GM21529 (cell line): ENCODE results near the gene AFF3.
"Not testable (repeated sequence)": the region's sequence is repeated elsewhere in the genome, so short reads cannot be mapped to it uniquely, and the experiment has no call there.

ENCODE experiments used
- ATAC-seq: cut with Tn5 transposase; IDR thresholded peaks from one replicate; pipeline ENCODE4 v1.9.1; 2021; ENCODE audit not compliant: unreplicated experiment

The AFF3 gene

DNA sequence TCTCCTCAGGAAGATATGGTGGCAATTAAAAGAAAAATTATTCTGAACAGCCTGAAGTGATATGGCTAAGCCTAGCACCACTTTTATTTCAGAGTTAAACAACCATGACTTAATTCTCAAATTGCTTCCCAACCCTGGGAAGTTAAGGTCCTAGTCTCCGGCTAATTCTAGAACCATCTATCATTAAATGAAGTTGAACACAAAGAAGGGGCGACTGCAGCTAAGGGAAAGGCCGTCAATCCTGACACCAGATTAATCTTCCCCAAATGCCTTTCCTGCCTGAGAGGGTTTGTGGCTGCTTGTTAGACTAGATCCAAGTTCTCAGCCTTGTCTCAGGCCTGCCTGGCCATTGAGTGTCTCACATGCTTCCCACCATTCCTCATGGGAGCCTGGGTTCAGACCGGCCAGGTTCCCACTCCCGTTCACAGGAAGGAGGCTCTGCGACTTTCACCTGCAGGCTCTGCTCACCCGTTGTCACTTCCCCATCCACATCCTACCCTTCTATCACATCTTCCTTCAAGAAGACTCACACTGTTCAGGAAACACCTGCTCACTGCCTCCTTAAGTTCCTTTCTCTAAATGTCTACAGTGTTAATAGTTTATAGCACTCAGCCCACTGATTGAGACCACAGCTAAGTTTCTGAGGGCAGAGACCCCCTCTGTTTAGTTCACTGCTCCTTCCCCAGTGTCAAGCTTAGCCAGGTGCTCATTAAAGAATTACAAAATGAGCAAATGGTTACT is 369.6 kb downstream of the AFF3 start:
- no peak for ATAC-seq

DNA sequence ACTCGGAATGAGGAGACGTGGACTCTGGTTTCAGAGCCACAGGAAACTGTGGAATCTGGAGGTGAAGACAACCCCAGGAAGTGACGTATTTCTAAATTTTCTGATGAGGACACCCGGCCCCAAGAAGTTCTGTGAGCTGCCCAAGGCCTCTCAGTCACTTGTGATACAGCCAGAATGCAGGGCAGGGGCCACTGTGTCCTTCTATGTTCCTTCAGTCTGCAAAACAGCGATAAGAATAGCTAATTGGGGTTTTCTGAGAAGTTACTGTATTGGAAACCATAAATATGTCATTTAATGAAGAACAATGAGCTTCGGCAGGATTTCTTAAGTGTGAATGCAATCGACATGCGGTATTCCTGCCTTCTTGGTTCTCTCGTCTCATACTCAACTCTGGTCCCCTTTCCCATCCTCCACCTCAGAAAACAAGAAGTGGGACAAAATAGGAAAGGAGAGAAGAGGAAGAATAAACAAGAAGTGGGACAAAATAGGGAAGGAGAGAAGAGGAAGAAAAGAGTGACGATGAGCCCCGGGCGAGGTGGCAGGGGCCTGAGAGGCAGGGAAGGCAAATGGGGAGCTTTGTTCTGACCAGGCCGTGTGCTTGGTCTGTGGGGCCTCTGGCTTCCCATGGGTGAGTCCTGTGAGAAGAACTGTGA is 370.6 kb downstream of the AFF3 start:
- no peak for ATAC-seq

DNA sequence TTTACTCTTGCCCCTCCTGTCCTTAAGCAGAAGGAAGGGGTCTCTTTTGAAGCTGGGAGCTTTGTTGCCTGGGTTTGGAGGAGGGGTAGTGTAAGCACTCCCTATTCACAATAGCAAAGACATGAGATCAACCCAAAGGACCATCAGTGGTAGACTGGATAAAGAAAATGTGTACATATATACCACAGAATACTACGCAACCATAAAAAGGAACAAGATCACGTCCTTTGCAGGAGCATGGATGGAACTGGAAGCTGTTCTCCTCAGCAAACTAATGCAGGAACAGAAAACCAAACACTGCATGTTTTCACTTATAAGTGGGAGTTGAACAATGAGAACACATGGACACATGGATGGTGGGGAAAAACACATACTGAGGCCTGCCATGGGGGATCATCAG is 371.5 kb downstream of the AFF3 start:
- no peak for ATAC-seq

DNA sequence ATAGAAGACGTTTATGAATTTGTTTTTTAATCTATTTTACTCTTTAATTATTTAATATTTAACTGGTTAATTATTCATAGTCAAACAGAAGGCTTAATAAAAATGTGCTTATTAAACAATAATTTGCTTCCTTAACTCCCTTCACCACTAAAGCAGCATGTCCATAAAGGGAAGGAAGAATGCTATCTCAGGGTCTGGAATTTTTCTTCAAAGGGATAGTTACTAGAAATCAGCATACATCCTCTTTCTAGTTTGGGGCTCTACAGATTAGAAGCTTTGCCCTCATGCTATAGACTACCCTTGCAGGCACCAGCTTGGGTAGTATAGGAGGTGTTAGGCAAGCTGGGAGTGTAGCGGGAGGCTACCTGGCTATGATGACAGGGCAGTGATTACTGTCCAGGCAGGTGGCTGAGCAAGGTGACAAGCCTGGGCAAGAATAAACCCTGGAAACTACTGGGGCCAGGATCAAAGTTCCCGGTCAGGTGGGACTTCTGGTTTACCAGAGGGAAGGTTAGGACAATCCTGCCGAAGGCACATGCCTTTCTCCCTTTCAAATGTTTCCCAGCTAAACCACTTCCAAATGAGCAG is 376.6 kb downstream of the AFF3 start:
- ATAC-seq = no peak

DNA sequence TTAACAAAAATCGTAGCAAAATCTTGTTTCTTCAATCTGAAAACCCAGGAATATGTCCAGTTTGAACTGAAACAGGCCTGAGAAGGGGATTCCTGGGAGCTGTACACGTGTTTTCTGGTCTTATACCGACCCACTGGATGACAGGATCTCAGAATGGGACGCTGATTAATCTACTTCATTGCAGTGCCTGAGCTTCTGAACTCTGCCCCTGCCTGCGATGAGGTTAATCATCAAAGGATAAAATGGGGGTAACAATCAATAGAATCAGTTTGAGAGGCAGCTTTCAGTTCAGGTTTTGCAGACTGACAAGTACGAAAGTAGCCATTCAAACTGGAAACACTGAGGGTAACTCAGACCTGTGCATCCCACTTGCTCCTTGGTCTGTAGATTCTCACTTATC is 378.6 kb downstream of the AFF3 start:
- no peak for ATAC-seq

DNA sequence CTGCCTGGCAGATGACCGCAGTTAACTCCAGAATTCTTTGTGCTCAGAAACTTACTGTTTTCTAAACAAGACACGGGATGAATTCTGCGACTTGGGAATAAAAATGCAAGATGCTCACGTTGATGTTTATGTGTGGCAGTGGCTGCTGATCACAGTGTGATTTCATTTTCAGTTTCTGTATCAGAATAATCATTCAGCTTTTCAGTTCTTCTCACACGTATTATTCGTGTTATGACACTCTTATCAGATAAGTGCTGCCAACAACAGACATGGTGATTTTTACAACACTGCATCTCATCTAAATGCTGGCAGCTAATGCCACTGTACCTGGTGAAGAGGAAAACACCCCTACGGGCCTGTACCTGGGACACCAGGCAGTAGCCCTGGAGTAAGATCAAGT is 379.7 kb downstream of the AFF3 start:
- no peak for ATAC-seq

DNA sequence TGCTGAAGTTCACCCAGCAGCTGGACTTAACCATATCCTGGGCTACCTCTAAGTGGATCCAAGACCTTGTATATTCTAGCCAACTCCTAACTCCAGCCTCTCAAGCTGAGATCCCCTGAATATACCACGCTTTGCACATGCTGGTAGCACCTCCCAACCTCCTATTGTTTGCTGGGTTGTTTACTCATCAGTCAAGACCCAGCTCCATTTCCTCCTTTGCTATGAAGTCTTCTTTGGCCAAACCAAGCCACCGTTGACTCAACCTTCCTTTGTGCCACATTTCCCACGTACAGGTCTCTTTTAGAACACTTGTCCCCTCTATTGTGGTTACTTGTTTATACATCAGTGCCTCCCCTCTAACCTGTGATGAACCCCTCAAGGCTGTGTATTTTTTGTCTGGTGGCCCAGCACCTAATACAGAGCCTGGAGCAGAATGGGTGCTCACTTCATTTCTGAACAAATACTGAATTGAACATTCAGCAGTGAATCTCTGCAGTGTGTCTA is 384.7 kb downstream of the AFF3 start:
- no peak for ATAC-seq

DNA sequence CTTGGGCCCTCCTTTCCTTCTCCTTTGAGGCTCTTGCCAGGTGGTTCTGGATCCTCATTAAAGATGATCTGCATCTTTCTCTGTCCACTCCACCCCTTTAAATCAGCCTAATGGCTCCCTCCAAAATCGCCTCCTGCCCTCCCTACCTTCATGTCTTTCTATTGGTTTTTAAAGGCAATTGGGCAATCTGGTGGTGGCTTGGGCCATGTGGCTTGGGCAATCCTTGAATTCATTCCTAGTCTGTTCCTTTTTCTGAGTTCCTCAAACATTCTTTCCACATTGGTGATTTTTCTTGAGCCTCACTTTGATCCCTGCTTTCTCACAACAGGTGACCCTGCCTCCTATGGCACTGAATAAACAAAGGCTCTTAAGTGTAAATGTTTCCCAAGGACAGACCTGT is 386.3 kb downstream of the AFF3 start:
- ATAC-seq = no peak

DNA sequence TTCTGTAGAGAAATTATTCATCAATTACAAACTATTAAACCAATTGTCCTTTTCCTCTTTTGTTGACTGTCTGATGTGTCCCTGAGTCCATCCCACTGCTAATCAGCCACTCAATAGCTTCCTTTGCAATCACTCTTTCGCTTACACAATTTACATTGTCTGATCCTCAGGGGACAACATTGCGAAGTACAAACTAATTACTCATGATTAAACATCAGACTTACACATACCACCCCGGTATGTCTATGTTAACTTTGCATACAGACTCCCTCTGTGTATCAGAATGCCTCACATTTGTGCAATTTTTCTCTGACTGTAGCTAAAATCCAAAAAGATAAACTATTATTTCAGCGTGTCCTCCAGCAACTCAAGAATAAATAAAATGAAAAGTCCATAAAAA is 388.2 kb downstream of the AFF3 start:
- no peak for ATAC-seq

DNA sequence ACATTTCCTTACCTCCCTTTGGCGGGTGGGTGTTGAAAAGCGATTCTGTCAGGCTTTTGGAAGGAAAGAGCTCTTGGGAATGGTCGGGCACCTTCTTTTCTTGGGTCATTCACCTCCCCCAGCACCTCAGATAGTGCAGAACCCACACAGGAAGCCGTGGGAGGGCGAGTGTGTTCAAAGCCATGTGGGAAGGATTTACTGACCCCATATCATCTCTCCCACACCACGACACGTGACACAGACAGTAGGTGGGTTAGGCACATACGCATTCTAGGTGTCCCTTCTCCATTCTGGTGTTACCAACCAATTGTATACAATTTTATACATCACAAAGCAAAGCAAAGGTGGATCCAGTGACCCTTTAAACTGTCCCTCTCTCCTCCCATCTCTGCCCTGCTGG is 388.9 kb downstream of the AFF3 start:
- no peak for ATAC-seq

DNA sequence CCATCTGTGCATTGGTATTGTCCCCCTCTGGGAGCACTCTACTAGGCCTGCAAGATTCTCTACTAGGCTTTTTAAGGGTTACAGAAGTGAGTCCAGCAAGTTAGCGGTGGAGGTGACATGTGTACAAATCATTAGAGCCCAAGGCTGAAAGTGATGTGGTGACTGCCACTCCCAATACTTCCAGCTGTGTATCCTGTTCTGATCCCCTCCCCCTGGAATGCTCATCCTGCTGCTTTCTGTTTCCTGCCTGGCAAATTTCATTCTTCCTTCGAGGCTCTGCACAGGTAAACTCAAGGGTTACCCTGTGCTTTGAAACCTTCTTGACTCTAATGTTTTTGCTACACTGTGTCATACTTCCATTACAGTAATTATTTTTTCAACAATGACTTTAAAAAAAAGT is 394.0 kb downstream of the AFF3 start:
- no peak for ATAC-seq

DNA sequence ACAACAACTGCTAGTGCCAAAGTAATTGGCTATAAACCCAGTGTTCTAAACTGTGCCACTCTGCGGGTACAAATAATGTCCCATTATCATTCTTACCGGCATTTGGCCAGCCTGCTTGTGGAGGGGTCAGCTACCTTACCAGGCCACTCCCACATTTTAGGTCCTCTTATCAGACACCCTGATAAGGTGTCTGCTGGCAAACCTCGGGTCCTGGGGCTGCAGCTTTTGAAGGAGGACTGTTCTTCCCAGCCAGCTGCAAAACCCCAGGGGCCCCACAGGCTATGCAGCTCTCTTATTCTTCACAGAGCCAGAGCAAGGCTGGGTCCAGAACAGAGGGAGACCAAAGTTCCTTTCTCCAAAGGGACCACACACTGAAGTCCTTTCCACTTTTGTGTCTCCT is 394.5 kb downstream of the AFF3 start:
- no peak for ATAC-seq

DNA sequence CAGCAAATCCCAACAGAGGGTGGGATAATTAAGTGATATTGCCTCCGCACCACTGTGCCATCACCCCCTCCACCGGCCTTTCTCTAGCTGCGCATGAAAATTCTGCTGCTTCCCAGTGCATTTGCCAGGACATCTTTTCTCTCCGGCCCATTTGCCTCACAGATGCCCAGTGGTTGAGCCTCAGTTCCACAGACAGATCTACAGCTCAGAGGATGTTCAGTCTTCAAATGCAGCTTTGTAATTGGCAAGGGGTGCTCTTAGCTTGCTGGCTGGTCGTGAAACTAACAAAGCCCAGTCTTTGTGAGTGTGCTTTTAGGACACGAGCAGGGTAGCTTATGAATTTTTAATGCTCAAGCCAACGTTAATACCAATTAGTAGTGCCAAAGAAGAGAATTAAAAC is 399.2 kb downstream of the AFF3 start:
- no peak for ATAC-seq

DNA sequence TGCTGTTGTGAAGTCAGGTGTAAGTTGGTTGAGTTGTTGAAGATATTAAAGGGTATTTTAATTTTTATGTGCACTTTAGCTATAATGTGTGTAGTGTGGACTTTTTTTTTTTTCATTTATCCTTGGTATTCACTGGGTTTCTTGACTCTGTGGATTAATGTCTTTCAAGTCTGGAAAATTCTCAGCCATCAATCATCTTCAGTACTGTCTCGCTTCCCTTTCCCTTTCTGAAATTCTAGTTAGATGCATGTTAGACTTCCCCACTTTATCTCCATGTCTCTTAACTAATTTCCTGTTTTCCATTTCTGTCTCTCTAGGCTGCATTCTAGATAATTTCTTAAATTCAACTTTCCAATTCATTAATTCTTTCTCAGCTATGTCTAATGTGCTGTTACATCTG is 404.9 kb downstream of the AFF3 start:
- no peak for ATAC-seq

DNA sequence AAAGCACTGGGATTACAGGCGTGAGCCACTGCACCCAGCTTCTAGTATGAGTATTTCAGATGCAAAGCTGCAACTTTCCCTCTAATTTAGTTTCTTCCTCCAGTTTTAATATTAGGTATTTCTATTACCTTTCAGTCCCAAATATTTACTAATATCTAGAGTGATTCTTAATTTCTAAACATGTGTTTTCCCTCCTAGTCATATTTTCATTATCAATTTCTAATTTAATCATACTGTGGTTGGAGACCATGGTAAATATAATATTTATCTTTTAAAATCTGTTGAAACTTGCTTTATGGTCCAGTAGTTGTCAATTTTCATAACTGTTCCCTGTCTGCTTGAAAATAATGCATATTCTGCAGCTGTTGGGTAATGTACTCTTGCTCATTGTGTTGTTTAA is 406.6 kb downstream of the AFF3 start:
- ATAC-seq = no peak

DNA sequence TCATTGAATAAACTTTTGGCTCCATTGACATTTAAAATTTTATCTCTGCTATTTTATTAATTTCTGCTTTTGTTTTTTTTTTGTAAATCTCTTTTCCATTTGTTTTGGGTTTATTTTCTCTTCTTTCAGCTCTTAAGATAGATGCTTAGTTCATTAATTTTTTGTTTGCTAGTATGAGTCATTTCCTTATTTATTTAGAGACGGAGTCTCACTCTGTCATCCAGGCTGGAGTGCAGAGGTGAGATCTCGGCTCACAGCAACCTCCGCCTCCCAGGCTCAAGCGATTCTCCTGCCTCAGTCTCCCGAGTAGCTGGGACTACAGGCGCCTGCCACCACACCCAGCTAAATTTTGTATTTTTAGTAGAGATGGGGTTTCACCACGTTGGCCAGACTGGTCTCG is 407.1 kb downstream of the AFF3 start:
- not testable (repeated sequence) for ATAC-seq

DNA sequence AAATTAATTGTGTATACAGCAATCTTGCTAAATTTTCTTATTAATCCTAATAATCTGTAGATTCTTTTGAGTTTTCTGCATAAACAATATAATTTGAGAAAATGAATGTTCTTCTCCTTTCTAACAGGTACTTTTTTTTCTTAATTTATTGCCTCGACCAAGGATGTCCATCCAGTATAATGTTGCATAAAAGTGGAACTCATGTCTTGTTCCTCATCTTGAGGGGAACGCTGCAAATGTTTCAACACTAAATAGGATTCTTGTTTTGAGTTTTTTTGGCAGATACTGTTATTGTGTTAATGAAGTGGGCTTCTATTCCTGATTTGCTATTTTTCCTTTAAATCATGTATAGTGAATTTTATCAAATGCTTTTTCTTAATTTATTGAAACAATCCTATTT is 408.2 kb downstream of the AFF3 start:
- no peak for ATAC-seq

DNA sequence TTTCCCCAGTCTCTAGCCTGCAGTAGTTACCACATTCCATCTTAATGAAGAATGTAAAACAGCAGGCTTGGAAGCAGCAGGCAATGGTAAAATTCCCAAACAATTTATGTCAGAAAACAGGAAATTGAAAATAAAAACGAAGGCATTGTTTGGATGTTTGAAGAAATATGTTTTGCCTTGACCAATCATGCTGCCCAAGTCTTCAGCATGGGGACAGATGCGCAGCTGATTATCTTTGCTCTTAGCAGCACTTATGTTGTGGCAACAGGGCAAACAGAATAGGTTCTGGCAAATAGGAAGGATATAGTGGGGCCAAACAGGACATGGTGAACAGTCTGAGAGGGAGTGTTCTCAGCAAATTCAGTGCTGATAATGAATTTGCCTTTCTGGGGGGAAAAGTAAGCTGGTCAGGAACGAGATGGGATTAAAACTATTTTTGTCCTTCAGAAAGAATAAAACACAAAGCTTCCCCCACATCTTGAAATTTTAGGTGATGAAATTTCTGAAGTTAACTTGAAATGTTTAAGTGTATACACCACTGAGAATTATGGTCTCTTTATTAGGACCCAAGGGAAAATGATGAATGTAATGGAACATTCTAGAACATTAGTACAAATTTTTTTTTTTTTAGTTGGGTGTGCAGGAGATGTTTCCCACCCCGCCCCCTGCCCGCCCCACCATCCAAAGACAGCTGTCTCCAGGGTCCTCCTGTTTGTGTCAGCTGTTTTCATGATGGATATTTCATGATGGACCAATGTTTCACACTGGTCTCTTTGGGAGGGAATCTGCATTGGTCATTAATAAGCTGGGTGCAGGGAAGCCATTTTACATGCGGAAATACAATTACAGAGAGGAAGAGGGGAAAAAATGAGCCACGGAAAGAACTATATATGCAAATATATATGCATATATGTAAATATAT is 413.0 kb downstream of the AFF3 start:
- ATAC-seq = no peak

DNA sequence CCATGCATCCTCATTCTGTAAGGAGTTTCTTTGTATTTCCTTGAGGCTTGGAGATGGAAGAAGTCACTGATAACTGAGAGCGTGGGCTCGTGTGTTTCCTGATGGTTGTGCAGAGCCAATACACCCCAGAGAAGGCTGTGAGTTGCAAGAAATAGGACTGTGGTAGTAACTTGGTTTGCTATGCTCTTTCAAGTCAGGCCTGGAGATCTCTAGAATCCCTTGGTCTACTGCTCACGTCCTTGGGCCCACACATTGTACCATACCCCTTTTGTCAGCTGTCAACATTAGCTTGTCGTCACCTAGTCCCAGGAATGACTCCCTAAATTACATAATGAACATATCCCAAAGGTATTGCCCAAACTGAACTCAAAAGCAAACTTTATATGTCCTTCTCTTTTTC is 414.2 kb downstream of the AFF3 start:
- no peak for ATAC-seq

DNA sequence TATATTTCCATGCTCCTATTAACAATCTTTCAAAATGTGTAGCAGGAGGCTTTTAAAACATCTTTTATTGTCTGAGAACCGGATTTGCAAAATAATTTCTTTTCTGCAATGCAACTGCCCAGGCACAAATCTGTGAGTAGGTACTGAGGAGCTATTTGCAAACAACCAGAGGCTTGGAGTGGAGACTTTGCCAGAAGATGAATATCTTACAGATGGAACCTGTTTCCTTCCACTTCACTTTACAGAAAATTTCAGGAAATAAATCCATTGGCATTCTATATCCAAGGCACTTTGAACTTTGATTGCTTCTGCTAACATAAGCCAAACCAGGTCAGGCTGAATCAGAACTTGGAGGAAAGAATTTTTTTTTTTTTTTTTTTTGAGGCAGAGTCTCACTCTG is 415.2 kb downstream of the AFF3 start:
- ATAC-seq = no peak

DNA sequence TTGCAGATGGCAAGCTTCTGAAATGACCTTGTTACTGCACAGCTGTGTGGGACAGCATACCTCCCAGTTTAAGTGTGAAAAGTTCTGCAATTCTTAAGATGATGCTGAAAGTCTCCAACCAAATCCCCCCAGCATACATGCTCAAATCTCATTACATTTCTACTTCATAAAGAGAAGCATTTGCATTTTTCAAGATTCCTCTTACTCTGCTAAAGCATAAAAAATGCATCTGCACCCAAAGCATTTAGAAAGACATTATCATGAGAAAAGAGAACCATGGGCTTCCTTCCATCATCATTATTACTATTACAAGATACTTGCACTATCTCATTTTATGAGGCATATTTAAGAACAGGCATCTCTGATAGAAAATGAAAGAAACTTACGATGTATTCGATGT is 415.7 kb downstream of the AFF3 start:
- no peak for ATAC-seq
